HL-60 (cell line): ENCODE measurements around the gene PC.
"Not testable (repeated sequence)": the region's sequence is repeated elsewhere in the genome, so short reads cannot be mapped to it uniquely, and the experiment has no call there.

ENCODE experiments used
- DNase-seq, 2 experiments: peaks; one replicate each; pipeline ENCODE4 v3.0.0-alpha.2; 2010 to 2020; ENCODE audit warnings: low read depth in 1 of 2, low spot score in 1 of 2
- H3K27ac ChIP-seq: fragments of 250-450 bp; sonication (Bioruptor Pico); replicated peaks from 2 replicates; pipeline ENCODE4 v1.5.1; 2020; ENCODE audit warnings: mild to moderate bottlenecking, moderate library complexity
- H3K27me3 ChIP-seq: fragments of 250-450 bp; sonication (Bioruptor Pico); 2 replicates; pipeline ENCODE4 v1.5.1; 2021; ENCODE audit warnings: mild to moderate bottlenecking, moderate library complexity; ENCODE audit not compliant: insufficient read depth, poor library complexity, severe bottlenecking
- H3K4me3 ChIP-seq: replicated peaks from 2 replicates; pipeline ENCODE4 v1.5.1; 2011; ENCODE audit warnings: mild to moderate bottlenecking, control low read depth, low read length; ENCODE audit not compliant: insufficient read depth
- CTCF ChIP-seq: IDR thresholded peaks from one replicate; pipeline ENCODE4 v1.5.1; 2011; ENCODE audit warnings: low read length, control low read depth, inconsistent platforms; ENCODE audit not compliant: insufficient read depth
- GABPA ChIP-seq: IDR thresholded peaks from 2 replicates; pipeline ENCODE4 v1.6.1; 2012; ENCODE audit warnings: low read depth
- POLR2AphosphoS5 ChIP-seq: IDR thresholded peaks from 2 replicates; pipeline ENCODE4 v1.6.1; 2012; ENCODE audit warnings: low read depth
- SPI1 ChIP-seq: IDR thresholded peaks from 2 replicates; pipeline ENCODE4 v1.6.1; 2012; ENCODE audit warnings: low read depth, mild to moderate bottlenecking, borderline replicate concordance
- TF ChIP-seq, protein P1 (sequence below): IDR thresholded peaks from 2 replicates; pipeline ENCODE4 v1.6.1; 2012; ENCODE audit warnings: low read depth; ENCODE audit not compliant: insufficient replicate concordance

PC gene

DNA sequence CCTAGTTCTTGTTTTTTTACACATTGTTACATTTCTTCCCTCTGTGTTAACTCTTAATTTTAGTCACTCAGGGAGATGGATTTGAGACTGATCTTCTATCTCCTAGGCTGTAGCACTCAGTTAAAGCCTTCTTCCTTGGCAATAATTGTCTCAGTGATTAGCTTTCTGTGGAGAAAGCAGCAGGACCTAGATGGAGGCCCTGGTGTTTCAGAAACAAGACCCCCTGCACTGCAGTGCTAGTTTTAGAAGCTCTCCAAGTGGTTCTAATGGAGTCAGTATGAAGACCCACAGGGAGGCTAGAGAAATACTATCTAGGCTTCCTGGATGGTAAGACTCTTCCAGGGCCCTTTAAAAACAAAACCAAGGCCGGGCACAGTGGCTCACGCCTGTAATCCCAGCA, 4.1 kb upstream of the PC start:
- DNase-seq, result no peak
- TF ChIP-seq GABPA (no peak), POLR2AphosphoS5 (no peak), SPI1 (no peak), CTCF (no peak)
- TF ChIP-seq, protein P1, sequence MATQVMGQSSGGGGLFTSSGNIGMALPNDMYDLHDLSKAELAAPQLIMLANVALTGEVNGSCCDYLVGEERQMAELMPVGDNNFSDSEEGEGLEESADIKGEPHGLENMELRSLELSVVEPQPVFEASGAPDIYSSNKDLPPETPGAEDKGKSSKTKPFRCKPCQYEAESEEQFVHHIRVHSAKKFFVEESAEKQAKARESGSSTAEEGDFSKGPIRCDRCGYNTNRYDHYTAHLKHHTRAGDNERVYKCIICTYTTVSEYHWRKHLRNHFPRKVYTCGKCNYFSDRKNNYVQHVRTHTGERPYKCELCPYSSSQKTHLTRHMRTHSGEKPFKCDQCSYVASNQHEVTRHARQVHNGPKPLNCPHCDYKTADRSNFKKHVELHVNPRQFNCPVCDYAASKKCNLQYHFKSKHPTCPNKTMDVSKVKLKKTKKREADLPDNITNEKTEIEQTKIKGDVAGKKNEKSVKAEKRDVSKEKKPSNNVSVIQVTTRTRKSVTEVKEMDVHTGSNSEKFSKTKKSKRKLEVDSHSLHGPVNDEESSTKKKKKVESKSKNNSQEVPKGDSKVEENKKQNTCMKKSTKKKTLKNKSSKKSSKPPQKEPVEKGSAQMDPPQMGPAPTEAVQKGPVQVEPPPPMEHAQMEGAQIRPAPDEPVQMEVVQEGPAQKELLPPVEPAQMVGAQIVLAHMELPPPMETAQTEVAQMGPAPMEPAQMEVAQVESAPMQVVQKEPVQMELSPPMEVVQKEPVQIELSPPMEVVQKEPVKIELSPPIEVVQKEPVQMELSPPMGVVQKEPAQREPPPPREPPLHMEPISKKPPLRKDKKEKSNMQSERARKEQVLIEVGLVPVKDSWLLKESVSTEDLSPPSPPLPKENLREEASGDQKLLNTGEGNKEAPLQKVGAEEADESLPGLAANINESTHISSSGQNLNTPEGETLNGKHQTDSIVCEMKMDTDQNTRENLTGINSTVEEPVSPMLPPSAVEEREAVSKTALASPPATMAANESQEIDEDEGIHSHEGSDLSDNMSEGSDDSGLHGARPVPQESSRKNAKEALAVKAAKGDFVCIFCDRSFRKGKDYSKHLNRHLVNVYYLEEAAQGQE, result no peak
- Histone ChIP-seq H3K27ac (no peak overlapping the region), H3K27me3 (peaks cover 18% of the 10 kb centered on the region), H3K4me3 (no peak overlapping the region)

DNA sequence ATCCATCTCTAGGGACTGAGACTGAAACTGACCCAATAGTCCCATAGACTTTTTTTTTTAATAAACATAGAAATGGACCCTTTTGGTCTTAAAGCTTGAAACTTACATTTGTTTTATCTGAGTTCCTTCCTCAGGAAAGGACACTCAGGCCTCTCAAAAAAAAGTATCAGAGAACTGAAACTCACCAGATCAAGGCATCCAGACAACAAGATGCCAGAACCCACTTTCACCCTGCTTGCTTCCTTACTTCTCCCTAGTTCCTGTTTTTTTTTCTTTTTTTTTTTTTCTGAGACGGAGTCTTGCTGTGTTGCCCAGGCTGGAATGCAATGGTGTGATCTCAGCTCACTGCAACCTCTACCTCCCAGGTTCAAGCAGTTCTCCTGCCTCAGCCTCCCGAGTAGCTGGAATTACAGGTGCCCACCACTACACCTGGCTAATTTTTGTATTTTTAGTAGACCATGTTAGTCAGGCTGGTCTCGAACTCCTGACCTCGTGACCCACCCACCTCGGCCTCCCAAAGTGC, 3.6 kb upstream of the PC start:
- not testable (repeated sequence) for H3K27ac ChIP-seq

DNA sequence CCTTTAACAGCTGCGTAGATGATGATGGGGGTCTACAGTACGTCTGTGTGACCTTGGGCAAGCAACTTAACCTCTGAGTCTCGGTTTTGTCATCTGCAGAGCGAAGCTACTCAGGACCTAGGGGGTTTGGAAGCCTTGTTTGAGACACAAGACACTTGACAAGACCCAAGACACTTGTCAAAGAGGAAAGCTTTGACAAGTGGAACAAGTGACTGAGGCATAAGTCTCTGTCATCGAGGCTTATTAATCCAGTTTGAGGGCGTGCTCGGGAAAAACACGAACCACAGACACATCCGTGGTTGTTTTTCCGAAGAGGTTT, 732 bp upstream of the PC start:
- no peak overlapping the region for H3K4me3 ChIP-seq
- peaks cover 25% of the 10 kb centered on the region for H3K27me3 ChIP-seq
- TF ChIP-seq GABPA, result no peak
- no peak for TF ChIP-seq CTCF
- no peak for TF ChIP-seq SPI1
- TF ChIP-seq, protein P1, result no peak
- TF ChIP-seq POLR2AphosphoS5, result no peak
- no peak for DNase-seq
- H3K27ac ChIP-seq, result no peak overlapping the region

More for the DNA sequence above, 3.6 kb upstream of the PC start:
- DNase-seq, H3K4me3 ChIP-seq: not testable (repeated sequence)
- peaks cover 19% of the 10 kb centered on the region for H3K27me3 ChIP-seq

DNA sequence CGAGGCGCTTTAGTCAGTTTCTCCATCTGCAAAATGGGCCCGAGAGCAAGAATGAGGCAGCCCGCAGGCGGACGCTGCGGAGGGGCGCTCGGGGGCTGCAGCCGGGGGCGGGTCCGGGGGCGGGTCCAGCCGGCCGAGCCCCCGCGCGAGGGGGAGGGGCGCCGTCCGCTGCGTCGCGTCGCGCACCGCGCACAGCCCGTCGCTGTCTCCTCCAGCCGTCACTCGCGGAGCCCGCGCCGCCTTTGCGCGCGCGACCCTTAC, 282 bp downstream of the PC start:
- TF ChIP-seq POLR2AphosphoS5 (no peak), CTCF (no peak), SPI1 (no peak), GABPA (no peak)
- TF ChIP-seq, protein P1, result no peak
- DNase-seq, result no peak
- peaks cover 29% of the 10 kb centered on the region for H3K27me3 ChIP-seq
- H3K4me3 ChIP-seq, result no peak overlapping the region
- H3K27ac ChIP-seq, result no peak overlapping the region
